ENCODE measurements around the gene VEGFB.

DNA sequence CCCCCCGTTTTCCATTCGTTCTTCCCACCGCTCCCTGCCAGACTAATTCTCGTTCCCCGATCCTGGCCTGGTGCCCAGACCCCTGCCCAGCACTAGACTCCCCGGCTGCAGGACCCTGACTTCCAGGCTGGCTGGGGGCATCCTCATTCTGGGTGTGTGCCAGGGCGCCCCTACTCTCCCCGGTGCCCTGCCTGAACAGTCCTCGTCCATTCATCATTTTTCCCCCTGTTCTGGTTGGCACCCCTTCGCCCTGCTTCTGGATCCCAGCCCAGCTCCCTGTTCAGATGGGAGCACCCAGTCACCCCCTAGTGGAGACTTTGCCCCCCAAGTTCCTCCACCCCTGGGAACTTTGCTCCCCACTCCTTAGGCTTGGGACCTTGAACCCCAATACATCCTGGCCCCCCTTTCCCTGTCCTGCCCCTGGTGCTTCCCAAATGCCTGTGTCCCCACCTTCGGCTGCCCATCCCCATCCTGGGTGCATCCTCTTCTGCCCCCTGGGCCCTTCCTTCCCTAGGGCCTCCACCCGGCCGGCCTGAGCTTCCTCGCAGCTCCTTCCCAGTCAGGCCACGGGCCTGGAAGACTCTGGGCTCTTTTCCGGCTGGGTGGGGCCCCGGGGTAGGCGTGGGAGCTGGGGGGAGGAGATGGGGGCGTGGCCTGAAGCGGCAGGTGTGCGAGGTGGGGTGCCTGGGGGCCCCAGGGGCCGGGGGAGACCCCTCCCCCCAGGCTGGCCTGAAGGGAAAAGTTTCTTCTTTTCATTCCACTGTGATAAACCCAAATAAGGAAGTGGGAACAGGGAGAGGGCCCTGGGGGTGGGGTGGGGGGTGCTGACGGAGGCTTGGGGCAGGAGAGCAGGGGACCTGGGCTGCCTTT lies 17.9 kb downstream of the VEGFB start:
- TF ChIP-seq EP300 (IDR thresholded peaks at IDR 0.05) (no peak), POLR2A (IDR thresholded peaks at IDR 0.05) (no peak)
- TF ChIP-seq, protein P1, sequence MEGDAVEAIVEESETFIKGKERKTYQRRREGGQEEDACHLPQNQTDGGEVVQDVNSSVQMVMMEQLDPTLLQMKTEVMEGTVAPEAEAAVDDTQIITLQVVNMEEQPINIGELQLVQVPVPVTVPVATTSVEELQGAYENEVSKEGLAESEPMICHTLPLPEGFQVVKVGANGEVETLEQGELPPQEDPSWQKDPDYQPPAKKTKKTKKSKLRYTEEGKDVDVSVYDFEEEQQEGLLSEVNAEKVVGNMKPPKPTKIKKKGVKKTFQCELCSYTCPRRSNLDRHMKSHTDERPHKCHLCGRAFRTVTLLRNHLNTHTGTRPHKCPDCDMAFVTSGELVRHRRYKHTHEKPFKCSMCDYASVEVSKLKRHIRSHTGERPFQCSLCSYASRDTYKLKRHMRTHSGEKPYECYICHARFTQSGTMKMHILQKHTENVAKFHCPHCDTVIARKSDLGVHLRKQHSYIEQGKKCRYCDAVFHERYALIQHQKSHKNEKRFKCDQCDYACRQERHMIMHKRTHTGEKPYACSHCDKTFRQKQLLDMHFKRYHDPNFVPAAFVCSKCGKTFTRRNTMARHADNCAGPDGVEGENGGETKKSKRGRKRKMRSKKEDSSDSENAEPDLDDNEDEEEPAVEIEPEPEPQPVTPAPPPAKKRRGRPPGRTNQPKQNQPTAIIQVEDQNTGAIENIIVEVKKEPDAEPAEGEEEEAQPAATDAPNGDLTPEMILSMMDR (IDR thresholded peaks at IDR 0.05) = no peak
